Activated T-cell treated with anti-CD3 and anti-CD28 coated beads, Interleukin-2, amount 50 U/mL, for 4 hours (primary cell): ENCODE results near the gene NEURL4. TPM values are rescaled to one million over a fixed set of nuclear protein-coding genes. Genes with fewer than 3 reads are reported as not detected.

Experiments used
- ATAC-seq, 2 donors: fragments of 200-7000 bp; cut with Tn5 transposase; one replicate each; pipeline ENCODE4 v1.10.0; 2021
- DNase-seq: peaks from one replicate; pipeline ENCODE4 v3.0.0-alpha.2; 2020
- H3K27me3 Mint-ChIP-seq: one replicate; pipeline ENCODE4 v1.8.0; 2021; ENCODE audit warnings: low read depth, mixed read lengths
- H3K36me3 Mint-ChIP-seq: one replicate; pipeline ENCODE4 v1.8.0; 2022; ENCODE audit warnings: mixed read lengths; ENCODE audit not compliant: insufficient read depth
- H3K4me1 Mint-ChIP-seq: one replicate; pipeline ENCODE4 v1.8.0; 2021; ENCODE audit warnings: low read depth, mixed read lengths
- H3K4me3 Mint-ChIP-seq: one replicate; pipeline ENCODE4 v1.8.0; 2021; ENCODE audit warnings: mild to moderate bottlenecking, moderate library complexity, mixed read lengths
- H3K9me3 Mint-ChIP-seq: one replicate; pipeline ENCODE4 v1.8.0; 2021; ENCODE audit warnings: mixed read lengths
- total RNA-seq, 3 donors: library from RNA; stranded (reverse); gene quantifications; one replicate each; pipeline ENCODE4 v1.2.1, GENCODE V29; 2021

NEURL4 gene
- total RNA-seq, 3 donors from 2014 or later: 73.1 to 88.0 (median 82.4) TPM

- DNase-seq (peak; percentile 84), ATAC-seq (peak; percentile 35 to 36)
- no peaks in the 10 kb centered on the region for H3K9me3 Mint-ChIP-seq
- peaks cover 47% of the 10 kb centered on the region for H3K36me3 Mint-ChIP-seq
- H3K27me3 Mint-ChIP-seq: peaks cover 2% of the 10 kb centered on the region
- peak overlapping the region; percentile 94 for H3K4me3 Mint-ChIP-seq
- H3K4me1 Mint-ChIP-seq: peaks cover 52% of the 10 kb centered on the region
These were observed 20.3 kb downstream of the NEURL4 start for GRCh38 chr17:7308625-7309433.

DNA sequence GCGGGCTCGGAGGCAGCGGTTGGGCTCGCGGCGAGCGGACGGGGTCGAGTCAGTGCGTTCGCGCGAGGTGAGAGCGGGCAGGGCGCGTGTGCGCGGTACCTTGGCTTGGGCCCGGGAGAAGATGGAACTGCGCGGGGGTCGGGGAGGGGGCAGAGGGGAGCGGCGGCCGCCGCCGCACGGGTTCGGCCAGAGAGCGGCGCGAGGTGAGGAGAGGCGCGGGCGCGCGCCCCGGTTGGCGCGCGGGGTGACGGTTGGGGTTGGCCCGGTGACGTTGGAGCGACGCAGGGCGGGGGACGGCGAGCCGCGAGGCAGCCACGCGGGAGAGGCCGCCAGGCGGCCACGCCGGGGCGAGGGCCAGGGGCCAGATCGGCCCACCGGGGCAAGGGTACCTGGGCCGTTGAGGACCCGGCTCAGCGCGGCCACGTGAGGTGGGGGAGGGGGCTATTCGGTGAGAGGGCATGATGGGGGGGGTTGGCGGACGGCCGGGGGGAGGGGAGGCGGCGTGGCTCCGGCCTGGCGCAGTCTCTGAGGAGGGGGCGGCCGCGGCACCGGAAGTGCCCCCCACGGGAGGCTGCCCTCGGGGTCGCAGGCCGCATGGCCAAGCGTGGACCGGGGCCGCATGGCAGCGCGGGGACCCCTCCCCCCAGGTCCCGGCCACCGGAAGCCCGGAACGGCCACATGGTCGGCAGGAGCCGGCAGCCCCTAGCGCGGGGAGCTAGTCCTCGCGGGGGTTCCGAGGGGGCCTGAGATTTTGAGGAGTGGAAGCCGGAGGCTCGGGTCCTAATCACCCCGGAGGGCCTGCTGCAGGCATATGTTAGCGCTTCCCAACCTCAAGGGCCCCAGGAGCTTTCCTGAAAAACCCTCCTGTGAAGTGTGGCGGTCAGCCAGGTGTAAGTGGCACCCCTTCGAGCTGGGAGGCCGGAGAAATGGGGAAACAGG, 21.2 kb downstream of the NEURL4 start:
- H3K9me3 Mint-ChIP-seq: no peaks in the 10 kb centered on the region
- peaks cover 43% of the 10 kb centered on the region for H3K4me1 Mint-ChIP-seq
- peaks cover 2% of the 10 kb centered on the region for H3K27me3 Mint-ChIP-seq
- peak; percentile 46 for DNase-seq
- H3K4me3 Mint-ChIP-seq: peak overlapping the region; percentile 94
- H3K36me3 Mint-ChIP-seq: peaks cover 40% of the 10 kb centered on the region
- ATAC-seq: peak; percentile 3 to 4

- no peaks in the 10 kb centered on the region for H3K9me3 Mint-ChIP-seq
- H3K27me3 Mint-ChIP-seq: peaks cover 2% of the 10 kb centered on the region
- ATAC-seq (peak; percentile 72 to 73), DNase-seq (peak; percentile 100)
- H3K4me3 Mint-ChIP-seq: peak within 1 kb of the TSS; percentile 94
- peaks cover 36% of the 10 kb centered on the region for H3K4me1 Mint-ChIP-seq
- H3K36me3 Mint-ChIP-seq: peaks cover 32% of the 10 kb centered on the region
These were observed 22.0 kb downstream of the NEURL4 start, which contains the start of gene EIF5A for GRCh38 chr17:7306911-7307685. EIF5A (plus strand) TSS chr17:7307628; CDS start chr17:7309636, 2,008 bp downstream.

- Mint-ChIP-seq H3K4me3 (peak overlapping the region; percentile 26), H3K4me1 (peaks cover 9% of the 10 kb centered on the region), H3K36me3 (peaks cover 9% of the 10 kb centered on the region), H3K9me3 (no peaks in the 10 kb centered on the region), H3K27me3 (peaks cover 2% of the 10 kb centered on the region)
- ATAC-seq (no peak), DNase-seq (no peak)
These were observed 25.0 kb downstream of the NEURL4 start for GRCh38 chr17:7304179-7304578.

DNA sequence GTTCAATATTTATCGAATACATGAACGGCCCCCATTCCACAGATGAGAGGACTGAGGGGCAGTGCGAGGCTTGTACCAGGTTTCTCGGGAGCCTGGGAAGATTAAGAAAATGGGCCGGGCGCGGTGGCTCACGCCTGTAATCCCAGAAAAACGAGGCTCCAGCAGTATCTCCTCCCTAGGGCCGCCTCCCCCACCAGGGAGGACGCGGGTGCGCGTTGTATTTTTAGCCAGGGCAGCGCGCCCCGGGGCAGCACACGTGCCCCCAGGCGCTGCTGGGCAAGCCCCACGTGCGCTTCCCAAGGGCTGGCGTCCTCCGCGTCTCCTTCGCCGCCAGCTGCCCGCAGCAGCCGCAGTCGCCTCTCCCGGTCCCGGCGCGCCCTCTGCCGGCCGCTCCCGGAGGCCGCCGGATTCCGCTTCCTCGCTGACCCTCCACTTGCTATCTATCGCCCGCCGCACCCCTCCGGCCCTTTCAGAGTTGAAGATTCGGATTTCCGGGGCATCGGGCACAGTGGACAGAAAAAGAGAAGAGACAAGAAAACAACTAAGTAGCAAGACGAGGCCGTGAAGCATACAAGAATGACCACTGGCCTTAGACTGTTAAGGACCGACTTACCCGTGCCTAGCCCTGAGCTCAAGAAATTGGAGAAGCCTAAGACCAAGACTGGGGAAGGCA, 32.8 kb downstream of the NEURL4 start:
- Mint-ChIP-seq H3K27me3 (peaks cover 30% of the 10 kb centered on the region), H3K9me3 (no peaks in the 10 kb centered on the region), H3K4me3 (no peak overlapping the region), H3K36me3 (no peaks in the 10 kb centered on the region), H3K4me1 (peaks cover 19% of the 10 kb centered on the region)
- peak; percentile 65 for DNase-seq
- ATAC-seq: peak; percentile 49 to 53

DNA sequence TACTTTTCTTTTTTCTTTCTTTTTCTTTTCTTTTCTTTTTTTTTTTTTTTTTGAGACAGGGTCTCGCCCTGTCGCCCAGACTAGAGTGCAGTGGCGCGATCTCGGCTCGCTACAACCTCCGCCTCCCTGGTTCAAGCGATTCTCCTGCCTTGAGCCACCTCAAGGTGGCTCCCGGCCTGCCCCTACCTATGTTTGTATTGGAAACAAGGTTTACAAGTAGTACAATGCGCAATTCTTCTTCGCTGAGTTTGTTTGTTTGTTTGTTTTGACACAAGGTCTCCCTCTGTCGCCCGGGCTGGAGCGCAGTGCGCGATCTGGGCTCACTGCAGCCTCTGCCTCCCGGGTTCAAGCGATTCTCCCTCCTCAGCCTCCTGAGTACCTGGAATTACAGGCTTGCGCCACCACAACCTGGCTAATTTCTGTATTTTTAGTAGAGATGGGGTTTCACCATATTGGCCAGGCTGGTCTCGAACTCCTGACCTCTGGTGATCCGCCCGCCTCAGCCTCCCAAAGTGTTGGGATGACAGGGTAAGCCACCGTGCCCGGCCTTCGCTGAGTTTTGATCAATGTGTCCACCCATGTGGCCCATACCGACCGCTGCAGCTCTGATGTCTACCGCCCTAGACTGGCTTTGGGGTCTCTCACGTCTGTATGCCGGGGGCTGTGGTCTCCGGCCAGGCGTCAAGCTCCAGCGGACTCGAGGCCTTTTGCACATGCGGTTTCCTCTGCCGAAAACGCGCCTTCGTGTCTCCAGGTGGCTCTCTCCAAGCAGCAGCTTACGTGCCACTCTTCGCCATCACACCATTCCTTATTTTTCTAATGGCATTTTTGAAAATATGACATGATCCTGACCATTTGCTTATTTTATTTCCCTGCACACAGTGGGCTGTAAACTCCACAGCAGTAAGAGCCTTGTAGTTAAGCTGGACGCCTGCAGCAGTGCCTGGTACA, 33.6 kb downstream of the NEURL4 start:
- Mint-ChIP-seq H3K27me3 (peaks cover 30% of the 10 kb centered on the region), H3K36me3 (no peaks in the 10 kb centered on the region), H3K9me3 (no peaks in the 10 kb centered on the region), H3K4me3 (peak overlapping the region; percentile 72), H3K4me1 (peaks cover 19% of the 10 kb centered on the region)
- DNase-seq: no peak
- ATAC-seq: no peak

GRCh38 chr17:7294614-7295153, 34.5 kb downstream of the NEURL4 start, which contains the start of gene YBX2:
YBX2 (minus strand) TSS chr17:7294639; CDS start chr17:7294500, 139 bp downstream.
- H3K36me3 Mint-ChIP-seq: no peaks in the 10 kb centered on the region

GRCh38 chr17:7293816-7294613, 35.1 kb downstream of the NEURL4 start:
- H3K4me3 Mint-ChIP-seq: peak overlapping the region; percentile 26
- ATAC-seq (peak; percentile 4 to 5), DNase-seq (no peak)
- H3K9me3 Mint-ChIP-seq: no peaks in the 10 kb centered on the region
- no peaks in the 10 kb centered on the region for H3K36me3 Mint-ChIP-seq
- peaks cover 31% of the 10 kb centered on the region for H3K27me3 Mint-ChIP-seq
- H3K4me1 Mint-ChIP-seq: peaks cover 19% of the 10 kb centered on the region

More at GRCh38 chr17:7294614-7295153, 34.5 kb downstream of the NEURL4 start, which contains the start of gene YBX2:
- peak within 1 kb of the TSS; percentile 72 for H3K4me3 Mint-ChIP-seq
- DNase-seq (peak; percentile 67), ATAC-seq (peak; percentile 75 to 78)
- H3K4me1 Mint-ChIP-seq: peaks cover 19% of the 10 kb centered on the region
- no peaks in the 10 kb centered on the region for H3K9me3 Mint-ChIP-seq
- peaks cover 31% of the 10 kb centered on the region for H3K27me3 Mint-ChIP-seq

GRCh38 chr17:7293159-7293558, 36.0 kb downstream of the NEURL4 start:
- no peak overlapping the region for H3K4me3 Mint-ChIP-seq
- H3K9me3 Mint-ChIP-seq: no peaks in the 10 kb centered on the region
- DNase-seq: no peak

GRCh38 chr17:7292729-7293128, 36.4 kb downstream of the NEURL4 start:
- ATAC-seq: no peak
- no peaks in the 10 kb centered on the region for H3K36me3 Mint-ChIP-seq
- H3K4me3 Mint-ChIP-seq: no peak overlapping the region
- H3K9me3 Mint-ChIP-seq: no peaks in the 10 kb centered on the region
- no peak for DNase-seq
- H3K27me3 Mint-ChIP-seq: peaks cover 33% of the 10 kb centered on the region
- H3K4me1 Mint-ChIP-seq: peaks cover 19% of the 10 kb centered on the region

More at GRCh38 chr17:7293159-7293558, 36.0 kb downstream of the NEURL4 start:
- Mint-ChIP-seq H3K4me1 (peaks cover 19% of the 10 kb centered on the region), H3K36me3 (no peaks in the 10 kb centered on the region), H3K27me3 (peaks cover 33% of the 10 kb centered on the region)
- ATAC-seq: no peak

DNA sequence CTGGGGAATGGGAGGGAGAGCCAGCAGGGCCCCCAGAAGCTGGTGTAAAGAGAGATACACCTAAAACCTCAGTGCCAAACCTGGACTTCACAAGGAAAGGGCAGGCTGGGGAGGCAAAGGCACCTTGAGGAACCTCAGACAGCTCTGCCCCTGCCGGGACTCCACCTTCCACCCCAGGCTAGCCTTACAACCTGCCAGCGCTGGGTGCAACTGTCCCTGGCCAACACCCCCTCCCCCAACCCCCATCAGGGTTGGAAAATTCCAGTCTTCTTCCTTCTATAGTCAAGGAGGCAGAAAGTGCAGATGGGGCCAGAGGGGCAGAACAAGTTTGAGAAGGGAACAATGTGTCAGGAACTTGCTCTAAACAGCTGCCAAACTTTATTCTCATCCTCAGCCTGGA, 36.9 kb downstream of the NEURL4 start:
- H3K4me3 Mint-ChIP-seq: no peak overlapping the region
- DNase-seq (no peak), ATAC-seq (no peak)
- peaks cover 33% of the 10 kb centered on the region for H3K27me3 Mint-ChIP-seq
- H3K9me3 Mint-ChIP-seq: no peaks in the 10 kb centered on the region
- peaks cover 19% of the 10 kb centered on the region for H3K4me1 Mint-ChIP-seq
- H3K36me3 Mint-ChIP-seq: no peaks in the 10 kb centered on the region
